ENCODE measurements around the gene MYO16.

The MYO16 gene

DNA sequence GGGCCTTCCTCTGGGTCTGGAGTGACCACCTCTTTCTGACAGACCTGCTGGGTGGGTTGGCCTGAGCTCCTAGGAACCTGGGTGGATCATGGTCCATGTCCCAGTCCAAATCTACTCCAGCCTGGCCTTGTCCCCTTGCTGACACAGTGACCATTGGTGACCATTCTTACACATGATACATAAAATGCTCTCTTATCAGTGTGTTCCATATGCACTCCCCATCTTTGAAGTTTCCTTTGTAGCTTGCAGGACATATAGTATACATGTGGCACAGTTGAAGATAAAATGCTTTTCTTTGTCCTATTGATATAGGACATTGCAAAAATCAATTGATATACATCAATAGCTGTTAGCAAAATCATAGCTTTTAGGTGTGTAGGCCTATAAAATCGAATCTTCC lies 291.8 kb downstream of the MYO16 start:
- no peaks in the 10 kb centered on the region for H3K27me3 ChIP-seq (ENCODE audit: control insufficient read depth in 2 of 2, insufficient read depth in 2 of 2, low read length in 2 of 2)
- no peaks in the 10 kb centered on the region for H3K36me3 ChIP-seq (ENCODE audit: control insufficient read depth in 2 of 2, insufficient read depth in 2 of 2, low read length in 2 of 2)
- H3K4me3 ChIP-seq (ENCODE audit: low read length in 2 of 2): no peak overlapping the region
- H3K27ac ChIP-seq (ENCODE audit: low read depth in 2 of 2, low read length in 2 of 2): no peak overlapping the region
- H3K9me3 ChIP-seq (ENCODE audit: control insufficient read depth in 2 of 2, low read length in 2 of 2): no peaks in the 10 kb centered on the region
- no peak overlapping the region for H3K9ac ChIP-seq (ENCODE audit: low read depth in 1 of 2, low read length in 2 of 2)
- peaks cover 0 to under 1% of the 10 kb centered on the region in 2 donors for H3K4me1 ChIP-seq (ENCODE audit: control insufficient read depth in 2 of 2, insufficient read depth in 2 of 2, low read length in 2 of 2)

- Histone ChIP-seq H3K27me3 (ENCODE audit: control insufficient read depth in 2 of 2, insufficient read depth in 2 of 2, low read length in 2 of 2) (no peaks in the 10 kb centered on the region), H3K36me3 (ENCODE audit: control insufficient read depth in 2 of 2, insufficient read depth in 2 of 2, low read length in 2 of 2) (no peaks in the 10 kb centered on the region), H3K4me3 (ENCODE audit: low read length in 2 of 2) (no peak overlapping the region), H3K9me3 (ENCODE audit: control insufficient read depth in 2 of 2, low read length in 2 of 2) (no peaks in the 10 kb centered on the region), H3K27ac (ENCODE audit: low read depth in 2 of 2, low read length in 2 of 2) (no peak overlapping the region), H3K4me1 (ENCODE audit: control insufficient read depth in 2 of 2, insufficient read depth in 2 of 2, low read length in 2 of 2) (no peaks in the 10 kb centered on the region), H3K9ac (ENCODE audit: low read depth in 1 of 2, low read length in 2 of 2) (no peak overlapping the region)
These were observed 292.7 kb downstream of the MYO16 start for GRCh38 chr13:108922108-108922507.

GRCh38 chr13:108923386-108924047 lies 294.1 kb downstream of the MYO16 start:
- no peak overlapping the region for H3K27ac ChIP-seq (ENCODE audit: low read depth in 2 of 2, low read length in 2 of 2)
- no peaks in the 10 kb centered on the region for H3K9me3 ChIP-seq (ENCODE audit: control insufficient read depth in 2 of 2, low read length in 2 of 2)
- no peak overlapping the region for H3K9ac ChIP-seq (ENCODE audit: low read depth in 1 of 2, low read length in 2 of 2)
- no peaks in the 10 kb centered on the region for H3K36me3 ChIP-seq (ENCODE audit: control insufficient read depth in 2 of 2, insufficient read depth in 2 of 2, low read length in 2 of 2)
- no peaks in the 10 kb centered on the region for H3K4me1 ChIP-seq (ENCODE audit: control insufficient read depth in 2 of 2, insufficient read depth in 2 of 2, low read length in 2 of 2)
- no peaks in the 10 kb centered on the region for H3K27me3 ChIP-seq (ENCODE audit: control insufficient read depth in 2 of 2, insufficient read depth in 2 of 2, low read length in 2 of 2)
- no peak overlapping the region for H3K4me3 ChIP-seq (ENCODE audit: low read length in 2 of 2)

- no peaks in the 10 kb centered on the region for H3K36me3 ChIP-seq (ENCODE audit: control insufficient read depth in 2 of 2, insufficient read depth in 2 of 2, low read length in 2 of 2)
- H3K9me3 ChIP-seq (ENCODE audit: control insufficient read depth in 2 of 2, low read length in 2 of 2): no peaks in the 10 kb centered on the region
- H3K4me1 ChIP-seq (ENCODE audit: control insufficient read depth in 2 of 2, insufficient read depth in 2 of 2, low read length in 2 of 2): no peaks in the 10 kb centered on the region
- no peak overlapping the region for H3K27ac ChIP-seq (ENCODE audit: low read depth in 2 of 2, low read length in 2 of 2)
- no peaks in the 10 kb centered on the region for H3K27me3 ChIP-seq (ENCODE audit: control insufficient read depth in 2 of 2, insufficient read depth in 2 of 2, low read length in 2 of 2)
- H3K4me3 ChIP-seq (ENCODE audit: low read length in 2 of 2): no peak overlapping the region
- H3K9ac ChIP-seq (ENCODE audit: low read depth in 1 of 2, low read length in 2 of 2): no peak overlapping the region
These were observed 294.7 kb downstream of the MYO16 start for GRCh38 chr13:108924134-108924533.

DNA sequence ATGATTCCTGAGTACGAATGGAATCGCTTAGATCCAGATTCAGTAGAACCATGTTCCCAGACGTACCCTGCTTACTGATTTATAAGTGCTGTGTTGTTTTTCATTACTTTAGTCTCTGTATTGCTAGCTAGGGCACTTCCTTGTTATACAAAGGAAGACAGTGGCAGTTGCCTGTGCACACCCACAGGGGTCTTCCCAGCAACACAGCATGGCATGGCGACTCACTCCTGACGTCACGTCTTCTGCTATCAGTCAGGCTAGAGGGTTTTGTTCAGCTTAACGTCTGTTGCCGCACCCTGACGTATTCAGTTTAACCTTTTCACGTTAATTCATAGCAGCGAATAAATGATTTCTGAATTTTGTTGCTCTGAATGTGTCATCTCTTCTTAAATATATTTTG lies 295.1 kb downstream of the MYO16 start:
- Histone ChIP-seq H3K4me3 (ENCODE audit: low read length in 2 of 2) (no peak overlapping the region), H3K9ac (ENCODE audit: low read depth in 1 of 2, low read length in 2 of 2) (no peak overlapping the region), H3K36me3 (ENCODE audit: control insufficient read depth in 2 of 2, insufficient read depth in 2 of 2, low read length in 2 of 2) (no peaks in the 10 kb centered on the region), H3K27ac (ENCODE audit: low read depth in 2 of 2, low read length in 2 of 2) (no peak overlapping the region), H3K4me1 (ENCODE audit: control insufficient read depth in 2 of 2, insufficient read depth in 2 of 2, low read length in 2 of 2) (no peaks in the 10 kb centered on the region), H3K27me3 (ENCODE audit: control insufficient read depth in 2 of 2, insufficient read depth in 2 of 2, low read length in 2 of 2) (no peaks in the 10 kb centered on the region), H3K9me3 (ENCODE audit: control insufficient read depth in 2 of 2, low read length in 2 of 2) (no peaks in the 10 kb centered on the region)

GRCh38 chr13:108925070-108925469 lies 295.7 kb downstream of the MYO16 start:
- Histone ChIP-seq H3K4me3 (ENCODE audit: low read length in 2 of 2) (no peak overlapping the region), H3K4me1 (ENCODE audit: control insufficient read depth in 2 of 2, insufficient read depth in 2 of 2, low read length in 2 of 2) (no peaks in the 10 kb centered on the region), H3K36me3 (ENCODE audit: control insufficient read depth in 2 of 2, insufficient read depth in 2 of 2, low read length in 2 of 2) (no peaks in the 10 kb centered on the region), H3K9me3 (ENCODE audit: control insufficient read depth in 2 of 2, low read length in 2 of 2) (no peaks in the 10 kb centered on the region), H3K27me3 (ENCODE audit: control insufficient read depth in 2 of 2, insufficient read depth in 2 of 2, low read length in 2 of 2) (no peaks in the 10 kb centered on the region), H3K9ac (ENCODE audit: low read depth in 1 of 2, low read length in 2 of 2) (no peak overlapping the region), H3K27ac (ENCODE audit: low read depth in 2 of 2, low read length in 2 of 2) (no peak overlapping the region)

DNA sequence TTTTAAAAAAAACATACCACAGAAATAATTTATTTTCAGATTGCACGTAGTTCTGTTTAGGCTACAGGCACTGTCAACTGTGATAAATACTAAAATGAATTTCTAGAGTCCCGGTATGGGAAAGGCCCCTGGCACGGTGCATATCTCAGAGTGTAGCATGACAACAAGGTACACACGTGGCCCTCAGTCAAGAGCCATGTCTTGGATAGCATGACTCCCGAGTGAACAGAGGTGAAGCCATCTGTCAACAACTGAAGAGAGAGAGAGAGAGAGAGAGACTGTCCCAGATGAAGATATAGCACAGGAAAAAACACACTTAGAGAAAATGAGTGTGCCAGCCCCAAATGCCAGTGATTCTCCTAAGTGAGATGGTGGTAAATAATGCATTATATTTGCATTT lies 297.5 kb downstream of the MYO16 start:
- no peak overlapping the region for H3K9ac ChIP-seq (ENCODE audit: low read depth in 1 of 2, low read length in 2 of 2)
- H3K9me3 ChIP-seq (ENCODE audit: control insufficient read depth in 2 of 2, low read length in 2 of 2): no peaks in the 10 kb centered on the region
- no peaks in the 10 kb centered on the region for H3K4me1 ChIP-seq (ENCODE audit: control insufficient read depth in 2 of 2, insufficient read depth in 2 of 2, low read length in 2 of 2)
- no peaks in the 10 kb centered on the region for H3K36me3 ChIP-seq (ENCODE audit: control insufficient read depth in 2 of 2, insufficient read depth in 2 of 2, low read length in 2 of 2)
- H3K27me3 ChIP-seq (ENCODE audit: control insufficient read depth in 2 of 2, insufficient read depth in 2 of 2, low read length in 2 of 2): no peaks in the 10 kb centered on the region
- H3K27ac ChIP-seq (ENCODE audit: low read depth in 2 of 2, low read length in 2 of 2): no peak overlapping the region
- H3K4me3 ChIP-seq (ENCODE audit: low read length in 2 of 2): no peak overlapping the region

- Histone ChIP-seq H3K9me3 (ENCODE audit: control insufficient read depth in 2 of 2, low read length in 2 of 2) (no peaks in the 10 kb centered on the region), H3K27me3 (ENCODE audit: control insufficient read depth in 2 of 2, insufficient read depth in 2 of 2, low read length in 2 of 2) (no peaks in the 10 kb centered on the region), H3K9ac (ENCODE audit: low read depth in 1 of 2, low read length in 2 of 2) (no peak overlapping the region), H3K36me3 (ENCODE audit: control insufficient read depth in 2 of 2, insufficient read depth in 2 of 2, low read length in 2 of 2) (no peaks in the 10 kb centered on the region), H3K4me1 (ENCODE audit: control insufficient read depth in 2 of 2, insufficient read depth in 2 of 2, low read length in 2 of 2) (no peaks in the 10 kb centered on the region), H3K4me3 (ENCODE audit: low read length in 2 of 2) (no peak overlapping the region), H3K27ac (ENCODE audit: low read depth in 2 of 2, low read length in 2 of 2) (no peak overlapping the region)
These were observed 298.2 kb downstream of the MYO16 start for GRCh38 chr13:108927615-108928014.

GRCh38 chr13:108929532-108930206 lies 300.3 kb downstream of the MYO16 start:
- Histone ChIP-seq H3K9ac (ENCODE audit: low read depth in 1 of 2, low read length in 2 of 2) (no peak overlapping the region), H3K4me1 (ENCODE audit: control insufficient read depth in 2 of 2, insufficient read depth in 2 of 2, low read length in 2 of 2) (no peaks in the 10 kb centered on the region), H3K4me3 (ENCODE audit: low read length in 2 of 2) (no peak overlapping the region), H3K9me3 (ENCODE audit: control insufficient read depth in 2 of 2, low read length in 2 of 2) (no peaks in the 10 kb centered on the region), H3K27ac (ENCODE audit: low read depth in 2 of 2, low read length in 2 of 2) (no peak overlapping the region), H3K36me3 (ENCODE audit: control insufficient read depth in 2 of 2, insufficient read depth in 2 of 2, low read length in 2 of 2) (no peaks in the 10 kb centered on the region), H3K27me3 (ENCODE audit: control insufficient read depth in 2 of 2, insufficient read depth in 2 of 2, low read length in 2 of 2) (no peaks in the 10 kb centered on the region)

- no peaks in the 10 kb centered on the region for H3K4me1 ChIP-seq (ENCODE audit: control insufficient read depth in 2 of 2, insufficient read depth in 2 of 2, low read length in 2 of 2)
- H3K9me3 ChIP-seq (ENCODE audit: control insufficient read depth in 2 of 2, low read length in 2 of 2): no peaks in the 10 kb centered on the region
- no peak overlapping the region for H3K27ac ChIP-seq (ENCODE audit: low read depth in 2 of 2, low read length in 2 of 2)
- H3K27me3 ChIP-seq (ENCODE audit: control insufficient read depth in 2 of 2, insufficient read depth in 2 of 2, low read length in 2 of 2): no peaks in the 10 kb centered on the region
- H3K36me3 ChIP-seq (ENCODE audit: control insufficient read depth in 2 of 2, insufficient read depth in 2 of 2, low read length in 2 of 2): no peaks in the 10 kb centered on the region
- no peak overlapping the region for H3K9ac ChIP-seq (ENCODE audit: low read depth in 1 of 2, low read length in 2 of 2)
- no peak overlapping the region for H3K4me3 ChIP-seq (ENCODE audit: low read length in 2 of 2)
These were observed 302.8 kb downstream of the MYO16 start for GRCh38 chr13:108932196-108932595.

Measured in mucosa of rectum (tissue), 2 donors.